ENCODE data around the gene GTF3C2. TPM values are rescaled to one million over a fixed set of nuclear protein-coding genes. Genes with fewer than 3 reads are reported as not detected.

Gene GTF3C2
- total and polyA plus RNA-seq, 9 of the 15 experiments (the other 6 are each of a cell fraction or from before 2014, with no cell fraction given): 35.5 to 96.8 (median 53.0) TPM

DNA sequence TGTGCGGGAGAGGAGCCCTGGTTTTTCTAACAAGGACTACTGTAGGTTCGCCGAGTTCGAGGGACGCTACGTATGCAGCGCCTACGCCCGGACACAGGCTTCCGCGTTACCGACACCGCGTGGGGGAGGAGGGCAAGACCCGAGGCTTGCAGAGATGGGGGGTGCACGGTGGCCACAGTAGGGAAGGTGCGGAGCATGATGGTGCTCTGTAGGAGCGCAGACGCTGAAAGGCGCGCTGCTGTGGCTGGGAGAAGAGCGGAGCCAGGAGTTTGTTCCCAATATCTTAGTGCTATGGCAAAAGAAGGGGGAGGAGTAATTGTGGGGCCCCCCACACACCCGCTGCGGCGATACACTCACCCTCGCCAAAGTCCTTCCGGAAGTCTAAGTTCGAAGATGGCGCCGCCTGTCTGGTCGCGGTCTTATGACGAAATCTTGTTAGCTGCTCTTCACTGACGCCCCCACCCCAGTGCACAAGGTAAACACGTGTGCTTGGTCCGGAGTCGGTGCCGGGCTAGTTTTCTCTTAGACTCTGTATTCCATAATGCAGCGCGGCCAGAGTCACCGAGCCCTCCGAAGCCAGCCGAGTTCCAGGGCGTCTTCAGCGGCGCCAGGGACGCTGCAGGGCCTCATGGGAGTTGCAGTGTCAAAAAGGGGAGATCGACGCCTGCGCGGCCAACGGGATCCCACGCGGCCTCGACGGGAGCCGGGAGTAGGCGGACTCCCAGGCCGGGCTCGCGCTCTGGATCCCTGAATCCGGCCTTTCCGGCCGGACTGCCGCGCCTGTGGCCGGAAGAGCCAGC lies at the start of gene GTF3C2 (continued):
- TF ChIP-seq, protein P1, sequence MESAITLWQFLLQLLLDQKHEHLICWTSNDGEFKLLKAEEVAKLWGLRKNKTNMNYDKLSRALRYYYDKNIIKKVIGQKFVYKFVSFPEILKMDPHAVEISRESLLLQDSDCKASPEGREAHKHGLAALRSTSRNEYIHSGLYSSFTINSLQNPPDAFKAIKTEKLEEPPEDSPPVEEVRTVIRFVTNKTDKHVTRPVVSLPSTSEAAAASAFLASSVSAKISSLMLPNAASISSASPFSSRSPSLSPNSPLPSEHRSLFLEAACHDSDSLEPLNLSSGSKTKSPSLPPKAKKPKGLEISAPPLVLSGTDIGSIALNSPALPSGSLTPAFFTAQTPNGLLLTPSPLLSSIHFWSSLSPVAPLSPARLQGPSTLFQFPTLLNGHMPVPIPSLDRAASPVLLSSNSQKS (CRISPR knock-in tag; IDR thresholded peaks at IDR 0.05): no peak
- TF ChIP-seq CEBPG (CRISPR knock-in tag; IDR thresholded peaks at IDR 0.05) (no peak), CEBPG (tag; conservative IDR thresholded peaks at IDR 0.05 in 1 of 2, IDR thresholded peaks at IDR 0.05 in 1 of 2) (peak; percentile 69 to 89; a peak in 3 of 4 replicates), ZNF780A (CRISPR knock-in tag; IDR thresholded peaks at IDR 0.05) (no peak), SRSF3 (IDR thresholded peaks at IDR 0.05; ENCODE audit: insufficient read depth, low read length) (peak; percentile 75; the same call in 1 of the 2 replicates), KLF13 (tag; IDR thresholded peaks at IDR 0.05; ENCODE audit: borderline replicate concordance, low read depth) (peak; percentile 16; the same call in 1 of the 2 replicates), NR1H2 (CRISPR knock-in tag; IDR thresholded peaks at IDR 0.05) (no peak), CHD2 (IDR thresholded peaks at IDR 0.05; ENCODE audit: low read depth, low read length) (peak; percentile 84), IRF2 (CRISPR knock-in tag; IDR thresholded peaks at IDR 0.05) (no peak), HIVEP1 (CRISPR knock-in tag; IDR thresholded peaks at IDR 0.05) (peak; percentile 14; the same call in 1 of the 2 replicates), IFI16 (CRISPR knock-in tag; IDR thresholded peaks at IDR 0.05) (no peak)
- TF ChIP-seq, protein P2, sequence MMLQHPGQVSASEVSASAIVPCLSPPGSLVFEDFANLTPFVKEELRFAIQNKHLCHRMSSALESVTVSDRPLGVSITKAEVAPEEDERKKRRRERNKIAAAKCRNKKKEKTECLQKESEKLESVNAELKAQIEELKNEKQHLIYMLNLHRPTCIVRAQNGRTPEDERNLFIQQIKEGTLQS (IDR thresholded peaks at IDR 0.05): peak; percentile 86
- TF ChIP-seq, protein P2 (CRISPR knock-in tag; conservative IDR thresholded peaks at IDR 0.05): no peak
- TF ChIP-seq, protein P3, sequence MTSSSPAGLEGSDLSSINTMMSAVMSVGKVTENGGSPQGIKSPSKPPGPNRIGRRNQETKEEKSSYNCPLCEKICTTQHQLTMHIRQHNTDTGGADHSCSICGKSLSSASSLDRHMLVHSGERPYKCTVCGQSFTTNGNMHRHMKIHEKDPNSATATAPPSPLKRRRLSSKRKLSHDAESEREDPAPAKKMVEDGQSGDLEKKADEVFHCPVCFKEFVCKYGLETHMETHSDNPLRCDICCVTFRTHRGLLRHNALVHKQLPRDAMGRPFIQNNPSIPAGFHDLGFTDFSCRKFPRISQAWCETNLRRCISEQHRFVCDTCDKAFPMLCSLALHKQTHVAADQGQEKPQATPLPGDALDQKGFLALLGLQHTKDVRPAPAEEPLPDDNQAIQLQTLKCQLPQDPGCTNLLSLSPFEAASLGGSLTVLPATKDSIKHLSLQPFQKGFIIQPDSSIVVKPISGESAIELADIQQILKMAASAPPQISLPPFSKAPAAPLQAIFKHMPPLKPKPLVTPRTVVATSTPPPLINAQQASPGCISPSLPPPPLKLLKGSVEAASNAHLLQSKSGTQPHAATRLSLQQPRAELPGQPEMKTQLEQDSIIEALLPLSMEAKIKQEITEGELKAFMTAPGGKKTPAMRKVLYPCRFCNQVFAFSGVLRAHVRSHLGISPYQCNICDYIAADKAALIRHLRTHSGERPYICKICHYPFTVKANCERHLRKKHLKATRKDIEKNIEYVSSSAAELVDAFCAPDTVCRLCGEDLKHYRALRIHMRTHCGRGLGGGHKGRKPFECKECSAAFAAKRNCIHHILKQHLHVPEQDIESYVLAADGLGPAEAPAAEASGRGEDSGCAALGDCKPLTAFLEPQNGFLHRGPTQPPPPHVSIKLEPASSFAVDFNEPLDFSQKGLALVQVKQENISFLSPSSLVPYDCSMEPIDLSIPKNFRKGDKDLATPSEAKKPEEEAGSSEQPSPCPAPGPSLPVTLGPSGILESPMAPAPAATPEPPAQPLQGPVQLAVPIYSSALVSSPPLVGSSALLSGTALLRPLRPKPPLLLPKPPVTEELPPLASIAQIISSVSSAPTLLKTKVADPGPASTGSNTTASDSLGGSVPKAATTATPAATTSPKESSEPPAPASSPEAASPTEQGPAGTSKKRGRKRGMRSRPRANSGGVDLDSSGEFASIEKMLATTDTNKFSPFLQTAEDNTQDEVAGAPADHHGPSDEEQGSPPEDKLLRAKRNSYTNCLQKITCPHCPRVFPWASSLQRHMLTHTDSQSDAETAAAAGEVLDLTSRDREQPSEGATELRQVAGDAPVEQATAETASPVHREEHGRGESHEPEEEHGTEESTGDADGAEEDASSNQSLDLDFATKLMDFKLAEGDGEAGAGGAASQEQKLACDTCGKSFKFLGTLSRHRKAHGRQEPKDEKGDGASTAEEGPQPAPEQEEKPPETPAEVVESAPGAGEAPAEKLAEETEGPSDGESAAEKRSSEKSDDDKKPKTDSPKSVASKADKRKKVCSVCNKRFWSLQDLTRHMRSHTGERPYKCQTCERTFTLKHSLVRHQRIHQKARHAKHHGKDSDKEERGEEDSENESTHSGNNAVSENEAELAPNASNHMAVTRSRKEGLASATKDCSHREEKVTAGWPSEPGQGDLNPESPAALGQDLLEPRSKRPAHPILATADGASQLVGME (CRISPR knock-in tag; IDR thresholded peaks at IDR 0.05): no peak
- TF ChIP-seq, protein P4, sequence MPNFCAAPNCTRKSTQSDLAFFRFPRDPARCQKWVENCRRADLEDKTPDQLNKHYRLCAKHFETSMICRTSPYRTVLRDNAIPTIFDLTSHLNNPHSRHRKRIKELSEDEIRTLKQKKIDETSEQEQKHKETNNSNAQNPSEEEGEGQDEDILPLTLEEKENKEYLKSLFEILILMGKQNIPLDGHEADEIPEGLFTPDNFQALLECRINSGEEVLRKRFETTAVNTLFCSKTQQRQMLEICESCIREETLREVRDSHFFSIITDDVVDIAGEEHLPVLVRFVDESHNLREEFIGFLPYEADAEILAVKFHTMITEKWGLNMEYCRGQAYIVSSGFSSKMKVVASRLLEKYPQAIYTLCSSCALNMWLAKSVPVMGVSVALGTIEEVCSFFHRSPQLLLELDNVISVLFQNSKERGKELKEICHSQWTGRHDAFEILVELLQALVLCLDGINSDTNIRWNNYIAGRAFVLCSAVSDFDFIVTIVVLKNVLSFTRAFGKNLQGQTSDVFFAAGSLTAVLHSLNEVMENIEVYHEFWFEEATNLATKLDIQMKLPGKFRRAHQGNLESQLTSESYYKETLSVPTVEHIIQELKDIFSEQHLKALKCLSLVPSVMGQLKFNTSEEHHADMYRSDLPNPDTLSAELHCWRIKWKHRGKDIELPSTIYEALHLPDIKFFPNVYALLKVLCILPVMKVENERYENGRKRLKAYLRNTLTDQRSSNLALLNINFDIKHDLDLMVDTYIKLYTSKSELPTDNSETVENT (CRISPR knock-in tag; IDR thresholded peaks at IDR 0.05): peak; percentile 63; the same call in 1 of the 2 replicates
